DND-41 (cell line): ENCODE measurements around the gene EPPIN.

Experiments
- CTCF ChIP-seq: IDR thresholded peaks from 2 replicates; pipeline ENCODE4 v1.5.1; 2012; ENCODE audit warnings: borderline replicate concordance, low read length, moderate library complexity, mild to moderate bottlenecking; ENCODE audit not compliant: poor library complexity, severe bottlenecking; ENCODE audit errors: extremely low read depth
- EZH2 ChIP-seq: IDR thresholded peaks from 3 replicates; pipeline ENCODE4 v1.6.1; 2012; ENCODE audit warnings: borderline replicate concordance, low read depth, mild to moderate bottlenecking, moderate library complexity, low read length, inconsistent platforms; ENCODE audit not compliant: severe bottlenecking

- TF ChIP-seq CTCF: no peak
- TF ChIP-seq EZH2: no peak
These were observed 8.0 kb upstream of the EPPIN start for GRCh38 chr20:45555198-45555597.
